WTC11 (cell line): ENCODE measurements around the gene NCKAP5. TPM values are rescaled to one million over a fixed set of nuclear protein-coding genes. Genes with fewer than 3 reads are reported as not detected.

Experiments used
- ATAC-seq: fragments of 200-7000 bp; cut with Tn5 transposase; 2 replicates; pipeline ENCODE4 v1.10.0; 2021; ENCODE audit warnings: mild to moderate bottlenecking, moderate library complexity
- CTCF ChIA-PET: fragments of 300-600 bp; sonication (Branson Sonifier 250); formaldehyde crosslinking; loops from one replicate; lab custom pipeline; 2021; ENCODE audit warnings: antibody characterized with exemption; lab: Charles Lee
- POLR2A ChIA-PET: fragments of 350-600 bp; sonication (Branson Sonifier 250); formaldehyde crosslinking; loops from one replicate; lab custom pipeline; 2021; ENCODE audit warnings: antibody characterized with exemption; lab: Charles Lee
- DNase-seq: peaks from one replicate; pipeline ENCODE4 v3.0.0; 2021; ENCODE audit warnings: low spot score
- H3K27ac Mint-ChIP-seq: 2 replicates; pipeline ENCODE4 v1.8.0; 2021; ENCODE audit warnings: mixed read lengths
- H3K27me3 Mint-ChIP-seq: 2 replicates; pipeline ENCODE4 v1.8.0; 2021; ENCODE audit warnings: low read depth, mild to moderate bottlenecking, moderate library complexity, mixed read lengths
- H3K36me3 Mint-ChIP-seq: 2 replicates; pipeline ENCODE4 v1.8.0; 2021; ENCODE audit warnings: mixed read lengths
- H3K4me1 Mint-ChIP-seq: 2 replicates; pipeline ENCODE4 v1.8.0; 2022; ENCODE audit warnings: mixed read lengths
- H3K4me3 Mint-ChIP-seq: 2 replicates; pipeline ENCODE4 v1.8.0; 2021; ENCODE audit warnings: mild to moderate bottlenecking, moderate library complexity, mixed read lengths
- H3K9me3 Mint-ChIP-seq: 2 replicates; pipeline ENCODE4 v1.8.0; 2021; ENCODE audit warnings: mixed read lengths
- CBFB ChIP-seq: sonication (generic); formaldehyde crosslinking; IDR thresholded peaks from 2 replicates; pipeline ENCODE4 v1.8.1; 2022; ENCODE audit warnings: mild to moderate bottlenecking, low read depth, missing genetic modification reagents
- ERG ChIP-seq: fragments of 250-450 bp; sonication (Bioruptor Pico); IDR thresholded peaks from 2 replicates; pipeline ENCODE4 v1.8.0; 2021; ENCODE audit warnings: mild to moderate bottlenecking
- FOXP1 ChIP-seq: sonication (generic); formaldehyde crosslinking; IDR thresholded peaks from 2 replicates; pipeline ENCODE4 v1.8.0; 2022; ENCODE audit warnings: missing genetic modification reagents, mild to moderate bottlenecking, moderate library complexity, borderline replicate concordance
- GTF2I ChIP-seq: fragments of 250-450 bp; sonication (Bioruptor Pico); conservative IDR thresholded peaks from 2 replicates; pipeline ENCODE4 v1.4.0; 2021; ENCODE audit warnings: mild to moderate bottlenecking
- HMGA2 ChIP-seq: fragments of 250-450 bp; sonication (Bioruptor Pico); IDR thresholded peaks from 2 replicates; pipeline ENCODE4 v1.4.0; 2021; ENCODE audit warnings: mild to moderate bottlenecking, moderate library complexity
- SP1 ChIP-seq: sonication (generic); formaldehyde crosslinking; conservative IDR thresholded peaks from 2 replicates; pipeline ENCODE4 v1.8.1; 2022; ENCODE audit warnings: missing genetic modification reagents
- STAT6 ChIP-seq: sonication (generic); formaldehyde crosslinking; conservative IDR thresholded peaks from 2 replicates; pipeline ENCODE4 v1.8.1; 2023; ENCODE audit warnings: mild to moderate bottlenecking, low read depth, missing genetic modification reagents, moderate library complexity
- TCF7 ChIP-seq: sonication (generic); formaldehyde crosslinking; IDR thresholded peaks from 2 replicates; pipeline ENCODE4 v1.8.0; 2022; ENCODE audit warnings: mild to moderate bottlenecking, low read depth, missing genetic modification reagents, moderate library complexity
- ZBTB43 ChIP-seq: sonication (generic); formaldehyde crosslinking; IDR thresholded peaks from 2 replicates; pipeline ENCODE4 v1.8.1; 2023; ENCODE audit warnings: mild to moderate bottlenecking, missing genetic modification reagents
- ZMAT4 ChIP-seq: fragments of 250-450 bp; sonication (Bioruptor Pico); IDR thresholded peaks from 2 replicates; pipeline ENCODE4 v1.9.0; 2021; ENCODE audit warnings: mild to moderate bottlenecking
- ZNF121 ChIP-seq: sonication (generic); formaldehyde crosslinking; IDR thresholded peaks from 2 replicates; pipeline ENCODE4 v1.8.0; 2023; ENCODE audit warnings: missing genetic modification reagents
- total RNA-seq: library from RNA; stranded (reverse); gene quantifications from 3 replicates; pipeline ENCODE4 v1.2.3, GENCODE V29; 2021
- TF ChIP-seq, protein P1 (sequence below): sonication (generic); formaldehyde crosslinking; IDR thresholded peaks from 2 replicates; pipeline ENCODE4 v1.8.1; 2022; ENCODE audit warnings: mild to moderate bottlenecking, moderate library complexity, missing genetic modification reagents
- TF ChIP-seq, protein P2 (sequence below): sonication (generic); formaldehyde crosslinking; IDR thresholded peaks from 2 replicates; pipeline ENCODE4 v1.8.1; 2023; ENCODE audit warnings: mild to moderate bottlenecking, moderate library complexity, missing genetic modification reagents

The NCKAP5 gene
- total RNA-seq, 1 experiment from 2014 or later: 0.55 TPM

DNA sequence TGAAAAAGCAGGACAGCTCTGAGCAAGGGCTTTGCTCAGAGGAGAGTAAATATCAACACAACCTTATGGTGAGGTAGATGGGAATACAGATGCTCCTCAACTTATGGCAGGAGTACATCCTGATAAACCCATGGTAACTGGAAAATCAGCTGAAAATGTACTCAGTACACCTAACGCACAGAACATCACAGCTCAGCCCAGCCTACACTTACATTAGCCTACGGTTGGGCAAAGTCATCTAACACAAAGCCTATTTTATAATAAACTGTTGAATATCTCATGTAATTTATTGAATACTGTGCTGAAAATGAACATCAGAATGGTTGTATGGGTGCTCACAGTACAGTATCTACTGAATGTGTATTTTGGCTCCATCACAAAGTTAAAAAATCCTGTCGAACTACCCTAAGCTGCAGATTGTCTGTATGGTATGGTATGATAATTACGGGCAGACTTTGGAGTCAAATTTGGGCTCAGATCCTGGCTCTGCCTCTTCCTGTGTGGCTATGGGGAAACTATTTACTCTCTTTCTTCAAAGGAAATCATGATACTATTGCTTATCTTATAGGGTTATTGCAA is 778.0 kb downstream of the NCKAP5 start (continued):
- TF ChIP-seq ERG (CRISPR knock-in tag) (no peak), SP1 (CRISPR knock-in tag) (no peak), ZBTB43 (CRISPR knock-in tag) (no peak), FOXP1 (CRISPR knock-in tag) (no peak), GTF2I (CRISPR knock-in tag) (no peak), TCF7 (CRISPR knock-in tag) (no peak)
- TF ChIP-seq, protein P1, sequence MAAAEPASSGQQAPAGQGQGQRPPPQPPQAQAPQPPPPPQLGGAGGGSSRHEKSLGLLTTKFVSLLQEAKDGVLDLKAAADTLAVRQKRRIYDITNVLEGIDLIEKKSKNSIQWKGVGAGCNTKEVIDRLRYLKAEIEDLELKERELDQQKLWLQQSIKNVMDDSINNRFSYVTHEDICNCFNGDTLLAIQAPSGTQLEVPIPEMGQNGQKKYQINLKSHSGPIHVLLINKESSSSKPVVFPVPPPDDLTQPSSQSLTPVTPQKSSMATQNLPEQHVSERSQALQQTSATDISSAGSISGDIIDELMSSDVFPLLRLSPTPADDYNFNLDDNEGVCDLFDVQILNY: no peak

GRCh38 chr2:132789066-132789465 is 779.2 kb downstream of the NCKAP5 start:
- POLR2A ChIA-PET: no interaction called here
- CTCF ChIA-PET: interaction anchor here (1.2 kb wide), 1 partner anchor 242 kb away, joined by 3 read pairs; no protein-coding TSS in a partner anchor
- Mint-ChIP-seq H3K27ac (no peak overlapping the region), H3K9me3 (no peaks in the 10 kb centered on the region), H3K27me3 (no peaks in the 10 kb centered on the region)
- no peak for DNase-seq
- TF ChIP-seq STAT6: no peak
- no peak for TF ChIP-seq HMGA2 (CRISPR knock-in tag)
- TF ChIP-seq ZBTB43 (CRISPR knock-in tag): no peak
- TF ChIP-seq, protein P2, sequence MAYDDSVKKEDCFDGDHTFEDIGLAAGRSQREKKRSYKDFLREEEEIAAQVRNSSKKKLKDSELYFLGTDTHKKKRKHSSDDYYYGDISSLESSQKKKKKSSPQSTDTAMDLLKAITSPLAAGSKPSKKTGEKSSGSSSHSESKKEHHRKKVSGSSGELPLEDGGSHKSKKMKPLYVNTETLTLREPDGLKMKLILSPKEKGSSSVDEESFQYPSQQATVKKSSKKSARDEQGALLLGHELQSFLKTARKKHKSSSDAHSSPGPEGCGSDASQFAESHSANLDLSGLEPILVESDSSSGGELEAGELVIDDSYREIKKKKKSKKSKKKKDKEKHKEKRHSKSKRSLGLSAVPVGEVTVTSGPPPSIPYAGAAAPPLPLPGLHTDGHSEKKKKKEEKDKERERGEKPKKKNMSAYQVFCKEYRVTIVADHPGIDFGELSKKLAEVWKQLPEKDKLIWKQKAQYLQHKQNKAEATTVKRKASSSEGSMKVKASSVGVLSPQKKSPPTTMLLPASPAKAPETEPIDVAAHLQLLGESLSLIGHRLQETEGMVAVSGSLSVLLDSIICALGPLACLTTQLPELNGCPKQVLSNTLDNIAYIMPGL: no peak
- no peak for TF ChIP-seq ZNF121
- no peak for TF ChIP-seq ZMAT4 (CRISPR knock-in tag)
- TF ChIP-seq, all 79 proteins: peak for 0
- no peak for ATAC-seq
- H3K36me3 Mint-ChIP-seq: no peaks in the 10 kb centered on the region
- H3K4me1 Mint-ChIP-seq: no peaks in the 10 kb centered on the region
- no peak overlapping the region for H3K4me3 Mint-ChIP-seq

GRCh38 chr2:132788310-132788838 is 779.9 kb downstream of the NCKAP5 start:
- Mint-ChIP-seq H3K4me3 (no peak overlapping the region), H3K27ac (no peak overlapping the region), H3K9me3 (no peaks in the 10 kb centered on the region; the same call in 1 of the 2 replicates)
- DNase-seq (no peak), ATAC-seq (peak; percentile 69)
- TF ChIP-seq GTF2I (CRISPR knock-in tag) (peak; percentile 72; the same call in 1 of the 2 replicates), CBFB (CRISPR knock-in tag) (no peak)
- TF ChIP-seq, all 79 proteins: peak for 1
- ChIA-PET POLR2A (no interaction called here), CTCF (no interaction called here)
- H3K36me3 Mint-ChIP-seq: no peaks in the 10 kb centered on the region
- H3K4me1 Mint-ChIP-seq: no peaks in the 10 kb centered on the region
- H3K27me3 Mint-ChIP-seq: no peaks in the 10 kb centered on the region
